Prostate gland (tissue), 2 donors: ENCODE data around the gene TSHZ1. TPM values are rescaled to one million over a fixed set of nuclear protein-coding genes. Genes with fewer than 3 reads are reported as not detected.

Source experiments
- DNase-seq: peaks from one replicate; pipeline ENCODE4 v3.0.0-alpha.2; 2019; ENCODE audit warnings: low spot score
- H3K27ac ChIP-seq, 2 donors: fragments of 200-600 bp; sonication (generic); 2 replicates each; pipeline ENCODE4 v1.5.1; 2017 to 2019
- H3K27me3 ChIP-seq: fragments of 200-600 bp; sonication (generic); replicated peaks from 2 replicates; pipeline ENCODE4 v1.5.1; 2019; ENCODE audit not compliant: insufficient read depth
- H3K36me3 ChIP-seq, 2 donors: fragments of 200-600 bp; sonication (generic); 1 replicate in 1 of 2; 2 replicates in 1 of 2; pipeline versions ENCODE4 v1.5.1 to v1.8.1; 2017 to 2019
- H3K4me1 ChIP-seq: fragments of 200-600 bp; sonication (generic); replicated peaks from 2 replicates; pipeline ENCODE4 v1.5.1; 2019
- H3K4me3 ChIP-seq, 2 donors: fragments of 200-600 bp; sonication (generic); 2 replicates each; pipeline ENCODE4 v1.5.1; 2017 to 2019
- H3K9me3 ChIP-seq: fragments of 200-600 bp; sonication (generic); 2 replicates; pipeline ENCODE4 v1.5.1; 2017
- CTCF ChIP-seq, 4 experiments: fragments of 200-600 bp in 2 of 4; fragments of 450-650 bp in 2 of 4; sonication (generic) in 2 of 4; IDR thresholded peaks; 1 replicate in 3 of 4; 2 replicates in 1 of 4; pipeline ENCODE4 v1.5.1; 2016 to 2019; ENCODE audit warnings: antibody characterized with exemption in 4 of 4, mild to moderate bottlenecking in 2 of 4, moderate library complexity in 2 of 4
- POLR2A ChIP-seq: fragments of 450-650 bp; IDR thresholded peaks from one replicate; pipeline ENCODE4 v1.6.1; 2016; ENCODE audit warnings: antibody characterized with exemption, mild to moderate bottlenecking
- POLR2AphosphoS5 ChIP-seq: sonication (generic); formaldehyde crosslinking; IDR thresholded peaks from one replicate; pipeline ENCODE4 v1.6.1; 2017; ENCODE audit warnings: antibody characterized with exemption
- WGBS: methylation state at CpG from one replicate; pipeline ENCODE4 v1.1.5; 2018; 5-methylcytosine and 5-hydroxymethylcytosine counted together
- intact Hi-C: fragments of 100-400 bp; cut with DNase I; formaldehyde crosslinking; loops from one replicate; pipeline ENCODE4 v1.14.2; 2022
- total RNA-seq, 2 donors: library from RNA; depleted of rRNA; stranded (reverse); fragments of >200 nt; gene quantifications; one replicate each; pipeline ENCODE4 v1.1.0, GENCODE V29; 2016

TSHZ1 gene
- total RNA-seq, 2 donors from 2014 or later = 18.2 to 48.6 TPM

GRCh38 chr18:75211002-75211621 lies 515 bp downstream of the TSHZ1 start:
- Histone ChIP-seq H3K36me3 (no peaks in the 10 kb centered on the region), H3K4me1 (peaks cover 4% of the 10 kb centered on the region), H3K27me3 (no peaks in the 10 kb centered on the region), H3K9me3 (no peaks in the 10 kb centered on the region), H3K4me3 (peak overlapping the region; percentile 92 to 97), H3K27ac (peak overlapping the region; percentile 95 to 97)
- no peak for DNase-seq
- intact Hi-C loops = loop anchor here (5.0 kb wide), 1 partner anchor 51 kb away; no protein-coding TSS in a partner anchor
- 0% methylated on average over 47 of the region's 64 CpGs for WGBS
- TF ChIP-seq POLR2AphosphoS5 (no peak), POLR2A (no peak), CTCF (IDR thresholded peaks at IDR 0.05) (no peak)

- Histone ChIP-seq H3K27me3 (no peaks in the 10 kb centered on the region), H3K27ac (peak overlapping the region; percentile 80 to 82), H3K9me3 (no peaks in the 10 kb centered on the region), H3K4me1 (peaks cover 4% of the 10 kb centered on the region), H3K36me3 (no peaks in the 10 kb centered on the region), H3K4me3 (peak overlapping the region; percentile 68 to 71)
- intact Hi-C loops = loop anchor here (5.0 kb wide), 1 partner anchor 51 kb away; no protein-coding TSS in a partner anchor
- no peak for TF ChIP-seq POLR2AphosphoS5
- TF ChIP-seq CTCF (IDR thresholded peaks at IDR 0.05) = no peak
- DNase-seq = no peak
- 0% methylated on average over 8 of the region's 66 CpGs for WGBS
These were observed 992 bp downstream of the TSHZ1 start for GRCh38 chr18:75211626-75211952.

GRCh38 chr18:75211953-75212750 lies 1.6 kb downstream of the TSHZ1 start:
- no peaks in the 10 kb centered on the region for H3K27me3 ChIP-seq
- no peak for DNase-seq
- WGBS = 2% methylated on average over 38 of the region's 38 CpGs
- TF ChIP-seq POLR2A = peak; percentile 38
- TF ChIP-seq CTCF (IDR thresholded peaks at IDR 0.05) = no peak
- H3K9me3 ChIP-seq = no peaks in the 10 kb centered on the region
- peaks cover 4% of the 10 kb centered on the region for H3K4me1 ChIP-seq
- peak overlapping the region; percentile 80 to 82 for H3K27ac ChIP-seq
- H3K36me3 ChIP-seq = no peaks in the 10 kb centered on the region
- intact Hi-C loops = loop anchor here (5.0 kb wide), 1 partner anchor 50 kb away; no protein-coding TSS in a partner anchor
- H3K4me3 ChIP-seq = peak overlapping the region; percentile 68 to 71

GRCh38 chr18:75212751-75213090 lies 2.1 kb downstream of the TSHZ1 start:
- peak overlapping the region; percentile 80 to 82 for H3K27ac ChIP-seq
- 24% methylated on average over 5 of the region's 5 CpGs for WGBS
- intact Hi-C loops = loop anchor here (5.0 kb wide), 1 partner anchor 50 kb away; no protein-coding TSS in a partner anchor
- H3K36me3 ChIP-seq = no peaks in the 10 kb centered on the region
- peaks cover 4% of the 10 kb centered on the region for H3K4me1 ChIP-seq
- no peaks in the 10 kb centered on the region for H3K9me3 ChIP-seq
- H3K27me3 ChIP-seq = no peaks in the 10 kb centered on the region
- H3K4me3 ChIP-seq = peak overlapping the region; percentile 68 to 71
- TF ChIP-seq POLR2AphosphoS5 (no peak), CTCF (IDR thresholded peaks at IDR 0.05) (no peak), POLR2A (no peak)
- DNase-seq = no peak
